Measurements from ENCODE around the gene TMEM117. TPM values are rescaled to one million over a fixed set of nuclear protein-coding genes. Genes with fewer than 3 reads are reported as not detected.

The TMEM117 gene
- total and polyA plus RNA-seq, 4 experiments from 2014 or later, result 3.0 to 4.7 (median 3.8) TPM

- H3K4me1 Mint-ChIP-seq, result no peaks in the 10 kb centered on the region
- POLR2A ChIA-PET (ENCODE audit: partially characterized antibody), result no interaction called here
- intact Hi-C loops (cut with micrococcal nuclease), result no loop called here
Measured at GRCh38 chr12:44099486-44099885, 263.6 kb downstream of the TMEM117 start.

GRCh38 chr12:44100264-44100663 is 264.4 kb downstream of the TMEM117 start:
- no peak for DNase-seq
- no peaks in the 10 kb centered on the region for H3K4me1 ChIP-seq (ENCODE audit: insufficient read depth, low read length)
- CTCF ChIA-PET (ENCODE audit: partially characterized antibody), result no interaction called here
- no peaks in the 10 kb centered on the region for H3K9me3 ChIP-seq (ENCODE audit: control insufficient read depth in 1 of 2, low read length in 2 of 2)
- Mint-ChIP-seq H3K4me1 (no peaks in the 10 kb centered on the region), H3K27ac (no peak overlapping the region), H3K36me3 (peaks cover 4 to 10% of the 10 kb centered on the region in 2 donors), H3K27me3 (no peaks in the 10 kb centered on the region), H3K9me3 (peaks cover 0 to 11% (median 3%) of the 10 kb centered on the region in 8 donors), H3K4me3 (no peak overlapping the region)
- H3K27ac ChIP-seq (ENCODE audit: low read depth, low read length), result no peak overlapping the region
- H3K36me3 ChIP-seq (ENCODE audit: insufficient read depth, low read length), result no peaks in the 10 kb centered on the region
- H3K4me3 ChIP-seq (ENCODE audit: low read length in 2 of 2), result no peak overlapping the region
- POLR2A ChIA-PET (ENCODE audit: partially characterized antibody), result no interaction called here
- intact Hi-C loops (cut with micrococcal nuclease), result no loop called here
- H3K27me3 ChIP-seq (ENCODE audit: insufficient read depth, low read length), result no peaks in the 10 kb centered on the region

More at GRCh38 chr12:44099486-44099885, 263.6 kb downstream of the TMEM117 start:
- CTCF ChIA-PET (ENCODE audit: partially characterized antibody), result no interaction called here
- DNase-seq, result no peak
- Mint-ChIP-seq H3K9me3 (peaks cover 0 to 11% (median 4%) of the 10 kb centered on the region in 8 donors), H3K36me3 (peaks cover 5 to 7% of the 10 kb centered on the region in 2 donors), H3K4me3 (no peak overlapping the region), H3K27me3 (no peaks in the 10 kb centered on the region), H3K27ac (no peak overlapping the region)
- Histone ChIP-seq H3K27me3 (ENCODE audit: insufficient read depth, low read length) (no peaks in the 10 kb centered on the region), H3K4me3 (ENCODE audit: low read length in 2 of 2) (no peak overlapping the region), H3K9me3 (ENCODE audit: control insufficient read depth in 1 of 2, low read length in 2 of 2) (no peaks in the 10 kb centered on the region), H3K27ac (ENCODE audit: low read depth, low read length) (no peak overlapping the region), H3K4me1 (ENCODE audit: insufficient read depth, low read length) (no peaks in the 10 kb centered on the region), H3K36me3 (ENCODE audit: insufficient read depth, low read length) (no peaks in the 10 kb centered on the region)

DNA sequence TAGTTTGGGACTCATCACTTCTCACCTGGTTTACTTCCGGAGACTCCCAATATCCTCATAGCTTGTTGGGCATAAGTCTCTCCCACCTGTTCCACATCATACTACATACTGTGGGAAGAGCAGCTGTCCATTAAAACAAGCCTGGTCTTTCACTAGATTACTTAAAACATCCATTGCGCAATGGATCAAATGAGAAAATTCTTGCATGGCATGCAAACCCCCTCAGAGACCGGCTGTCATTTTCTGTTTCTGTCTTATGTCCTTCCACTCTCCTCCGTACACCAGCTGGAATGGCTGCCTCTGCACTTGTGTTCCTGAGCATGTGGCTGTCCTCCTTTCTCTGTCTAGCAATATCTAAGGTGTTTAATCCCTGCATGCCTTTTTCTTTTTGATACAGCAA is 265.6 kb downstream of the TMEM117 start:
- POLR2A ChIA-PET (ENCODE audit: partially characterized antibody), result no interaction called here
- CTCF ChIA-PET (ENCODE audit: partially characterized antibody), result no interaction called here
- H3K36me3 Mint-ChIP-seq, result peaks cover 2 to 7% of the 10 kb centered on the region in 2 donors
- H3K4me1 Mint-ChIP-seq, result no peaks in the 10 kb centered on the region
- Histone ChIP-seq H3K36me3 (ENCODE audit: insufficient read depth, low read length) (no peaks in the 10 kb centered on the region), H3K4me1 (ENCODE audit: insufficient read depth, low read length) (no peaks in the 10 kb centered on the region), H3K27ac (ENCODE audit: low read depth, low read length) (no peak overlapping the region), H3K4me3 (ENCODE audit: low read length in 2 of 2) (no peak overlapping the region), H3K9me3 (ENCODE audit: control insufficient read depth in 1 of 2, low read length in 2 of 2) (no peaks in the 10 kb centered on the region), H3K27me3 (ENCODE audit: insufficient read depth, low read length) (no peaks in the 10 kb centered on the region)
- no peaks in the 10 kb centered on the region for H3K27me3 Mint-ChIP-seq
- H3K27ac Mint-ChIP-seq, result no peak overlapping the region
- peaks cover 0 to 7% (median 0%) of the 10 kb centered on the region in 8 donors for H3K9me3 Mint-ChIP-seq
- DNase-seq, result no peak
- no peak overlapping the region for H3K4me3 Mint-ChIP-seq
- intact Hi-C loops (cut with micrococcal nuclease), result no loop called here

- Histone ChIP-seq H3K36me3 (ENCODE audit: insufficient read depth, low read length) (no peaks in the 10 kb centered on the region), H3K9me3 (ENCODE audit: control insufficient read depth in 1 of 2, low read length in 2 of 2) (no peaks in the 10 kb centered on the region), H3K4me3 (ENCODE audit: low read length in 2 of 2) (no peak overlapping the region), H3K27me3 (ENCODE audit: insufficient read depth, low read length) (no peaks in the 10 kb centered on the region), H3K4me1 (ENCODE audit: insufficient read depth, low read length) (no peaks in the 10 kb centered on the region), H3K27ac (ENCODE audit: low read depth, low read length) (no peak overlapping the region)
- peaks cover 0 to 19% (median 10%) of the 10 kb centered on the region in 8 donors for H3K9me3 Mint-ChIP-seq
- H3K4me1 Mint-ChIP-seq, result no peaks in the 10 kb centered on the region
- no peak overlapping the region for H3K4me3 Mint-ChIP-seq
- CTCF ChIA-PET (ENCODE audit: partially characterized antibody), result interaction anchor here (1.3 kb wide), 1 partner anchor 15 kb away, joined by 3 read pairs; no protein-coding TSS in a partner anchor
- no peaks in the 10 kb centered on the region for H3K27me3 Mint-ChIP-seq
- DNase-seq, result no peak
- no peak overlapping the region for H3K27ac Mint-ChIP-seq
- intact Hi-C loops (cut with micrococcal nuclease), result no loop called here
- POLR2A ChIA-PET (ENCODE audit: partially characterized antibody), result no interaction called here
- peaks cover 8 to 10% of the 10 kb centered on the region in 2 donors for H3K36me3 Mint-ChIP-seq
Measured at GRCh38 chr12:44114906-44115305, 279.0 kb downstream of the TMEM117 start.

- H3K4me1 ChIP-seq (ENCODE audit: insufficient read depth, low read length), result no peaks in the 10 kb centered on the region
- ChIA-PET CTCF (ENCODE audit: partially characterized antibody) (no interaction called here), POLR2A (ENCODE audit: partially characterized antibody) (no interaction called here)
- Mint-ChIP-seq H3K4me1 (no peaks in the 10 kb centered on the region), H3K9me3 (peaks cover 3 to 37% (median 21%) of the 10 kb centered on the region in 8 donors), H3K27ac (no peak overlapping the region), H3K27me3 (no peaks in the 10 kb centered on the region), H3K36me3 (peaks cover 13 to 22% of the 10 kb centered on the region in 2 donors), H3K4me3 (no peak overlapping the region)
- no peaks in the 10 kb centered on the region for H3K9me3 ChIP-seq (ENCODE audit: control insufficient read depth in 1 of 2, low read length in 2 of 2)
- intact Hi-C loops (cut with micrococcal nuclease), result no loop called here
- H3K4me3 ChIP-seq (ENCODE audit: low read length in 2 of 2), result no peak overlapping the region
- H3K27me3 ChIP-seq (ENCODE audit: insufficient read depth, low read length), result no peaks in the 10 kb centered on the region
- H3K36me3 ChIP-seq (ENCODE audit: insufficient read depth, low read length), result no peaks in the 10 kb centered on the region
- DNase-seq, result no peak
- no peak overlapping the region for H3K27ac ChIP-seq (ENCODE audit: low read depth, low read length)
Measured at GRCh38 chr12:44117337-44117736, 281.5 kb downstream of the TMEM117 start.

DNA sequence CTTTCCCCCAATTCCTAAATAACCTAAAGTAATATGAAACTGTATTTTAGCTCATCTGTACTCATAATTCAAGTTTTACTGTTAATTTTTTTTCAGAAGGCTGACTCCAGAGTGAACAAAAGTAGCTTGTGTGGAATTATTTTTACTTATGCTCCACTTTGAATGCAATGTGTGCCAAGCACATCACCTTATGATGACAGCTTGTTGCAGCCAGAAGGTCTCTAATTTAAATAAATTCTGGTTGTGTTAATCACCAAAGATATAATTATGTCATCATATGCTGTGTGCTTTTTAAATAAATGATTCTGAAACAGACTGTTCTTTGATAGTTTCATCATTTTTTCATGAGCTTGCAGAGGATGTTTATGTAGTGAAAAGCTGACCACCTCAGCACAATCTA is 283.1 kb downstream of the TMEM117 start:
- no peaks in the 10 kb centered on the region for H3K27me3 Mint-ChIP-seq
- peaks cover 24 to 28% of the 10 kb centered on the region in 2 donors for H3K36me3 Mint-ChIP-seq
- H3K4me1 Mint-ChIP-seq, result no peaks in the 10 kb centered on the region
- H3K27ac Mint-ChIP-seq, result no peak overlapping the region
- CTCF ChIA-PET (ENCODE audit: partially characterized antibody), result interaction anchor here (1.1 kb wide), 1 partner anchor 25 kb away, joined by 3 read pairs; no protein-coding TSS in a partner anchor
- no peak for DNase-seq
- Histone ChIP-seq H3K36me3 (ENCODE audit: insufficient read depth, low read length) (no peaks in the 10 kb centered on the region), H3K4me1 (ENCODE audit: insufficient read depth, low read length) (no peaks in the 10 kb centered on the region), H3K4me3 (ENCODE audit: low read length in 2 of 2) (no peak overlapping the region), H3K27me3 (ENCODE audit: insufficient read depth, low read length) (no peaks in the 10 kb centered on the region), H3K9me3 (ENCODE audit: control insufficient read depth in 1 of 2, low read length in 2 of 2) (no peaks in the 10 kb centered on the region), H3K27ac (ENCODE audit: low read depth, low read length) (no peak overlapping the region)
- H3K9me3 Mint-ChIP-seq, result peaks cover 3 to 52% (median 33%) of the 10 kb centered on the region in 8 donors
- POLR2A ChIA-PET (ENCODE audit: partially characterized antibody), result no interaction called here
- intact Hi-C loops (cut with micrococcal nuclease), result no loop called here
- no peak overlapping the region for H3K4me3 Mint-ChIP-seq

DNA sequence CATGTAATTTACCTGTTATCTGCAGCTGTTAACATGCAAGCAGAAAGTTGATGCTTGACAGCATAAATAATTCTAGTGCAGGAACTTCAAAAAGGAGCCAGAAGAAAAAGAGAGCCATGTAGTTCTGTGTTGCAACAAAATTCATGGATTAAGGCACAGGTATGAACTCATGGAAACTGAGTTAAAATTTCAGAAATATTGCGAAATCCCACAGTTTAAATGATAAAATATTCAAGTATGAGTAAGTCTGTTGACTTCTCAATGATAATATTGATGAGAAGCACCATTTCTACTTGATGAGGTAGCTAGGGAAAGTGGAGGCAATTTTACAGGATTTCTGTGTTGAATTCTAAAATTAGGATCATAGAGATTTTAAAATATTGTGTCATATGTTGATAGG is 290.9 kb downstream of the TMEM117 start:
- no peak overlapping the region for H3K27ac Mint-ChIP-seq
- Histone ChIP-seq H3K4me1 (ENCODE audit: insufficient read depth, low read length) (no peaks in the 10 kb centered on the region), H3K4me3 (ENCODE audit: low read length in 2 of 2) (no peak overlapping the region), H3K27me3 (ENCODE audit: insufficient read depth, low read length) (no peaks in the 10 kb centered on the region), H3K36me3 (ENCODE audit: insufficient read depth, low read length) (no peaks in the 10 kb centered on the region), H3K27ac (ENCODE audit: low read depth, low read length) (no peak overlapping the region), H3K9me3 (ENCODE audit: control insufficient read depth in 1 of 2, low read length in 2 of 2) (no peaks in the 10 kb centered on the region)
- H3K4me3 Mint-ChIP-seq, result no peak overlapping the region
- H3K27me3 Mint-ChIP-seq, result no peaks in the 10 kb centered on the region
- H3K36me3 Mint-ChIP-seq, result peaks cover 12 to 14% of the 10 kb centered on the region in 2 donors
- intact Hi-C loops (cut with micrococcal nuclease), result no loop called here
- DNase-seq, result no peak
- H3K9me3 Mint-ChIP-seq, result peaks cover 0 to 39% (median 15%) of the 10 kb centered on the region in 8 donors
- POLR2A ChIA-PET (ENCODE audit: partially characterized antibody), result no interaction called here
- H3K4me1 Mint-ChIP-seq, result peaks cover 0 to 2% (median 0%) of the 10 kb centered on the region in 4 donors
- CTCF ChIA-PET (ENCODE audit: partially characterized antibody), result no interaction called here
